ENCODE measurements around the gene ZNF799. TPM values are rescaled to one million over a fixed set of nuclear protein-coding genes. Genes with fewer than 3 reads are reported as not detected.

ZNF799 gene
- total and polyA plus RNA-seq, 2 of the 13 experiments (the other 11 are each of a cell fraction or from before 2014, with no cell fraction given), result 7.7 to 17.9 TPM

GRCh38 chr19:12365236-12366162 lies 35.6 kb downstream of the ZNF799 start, which contains the start of gene ZNF442 (continued):
- TF ChIP-seq, protein P1, sequence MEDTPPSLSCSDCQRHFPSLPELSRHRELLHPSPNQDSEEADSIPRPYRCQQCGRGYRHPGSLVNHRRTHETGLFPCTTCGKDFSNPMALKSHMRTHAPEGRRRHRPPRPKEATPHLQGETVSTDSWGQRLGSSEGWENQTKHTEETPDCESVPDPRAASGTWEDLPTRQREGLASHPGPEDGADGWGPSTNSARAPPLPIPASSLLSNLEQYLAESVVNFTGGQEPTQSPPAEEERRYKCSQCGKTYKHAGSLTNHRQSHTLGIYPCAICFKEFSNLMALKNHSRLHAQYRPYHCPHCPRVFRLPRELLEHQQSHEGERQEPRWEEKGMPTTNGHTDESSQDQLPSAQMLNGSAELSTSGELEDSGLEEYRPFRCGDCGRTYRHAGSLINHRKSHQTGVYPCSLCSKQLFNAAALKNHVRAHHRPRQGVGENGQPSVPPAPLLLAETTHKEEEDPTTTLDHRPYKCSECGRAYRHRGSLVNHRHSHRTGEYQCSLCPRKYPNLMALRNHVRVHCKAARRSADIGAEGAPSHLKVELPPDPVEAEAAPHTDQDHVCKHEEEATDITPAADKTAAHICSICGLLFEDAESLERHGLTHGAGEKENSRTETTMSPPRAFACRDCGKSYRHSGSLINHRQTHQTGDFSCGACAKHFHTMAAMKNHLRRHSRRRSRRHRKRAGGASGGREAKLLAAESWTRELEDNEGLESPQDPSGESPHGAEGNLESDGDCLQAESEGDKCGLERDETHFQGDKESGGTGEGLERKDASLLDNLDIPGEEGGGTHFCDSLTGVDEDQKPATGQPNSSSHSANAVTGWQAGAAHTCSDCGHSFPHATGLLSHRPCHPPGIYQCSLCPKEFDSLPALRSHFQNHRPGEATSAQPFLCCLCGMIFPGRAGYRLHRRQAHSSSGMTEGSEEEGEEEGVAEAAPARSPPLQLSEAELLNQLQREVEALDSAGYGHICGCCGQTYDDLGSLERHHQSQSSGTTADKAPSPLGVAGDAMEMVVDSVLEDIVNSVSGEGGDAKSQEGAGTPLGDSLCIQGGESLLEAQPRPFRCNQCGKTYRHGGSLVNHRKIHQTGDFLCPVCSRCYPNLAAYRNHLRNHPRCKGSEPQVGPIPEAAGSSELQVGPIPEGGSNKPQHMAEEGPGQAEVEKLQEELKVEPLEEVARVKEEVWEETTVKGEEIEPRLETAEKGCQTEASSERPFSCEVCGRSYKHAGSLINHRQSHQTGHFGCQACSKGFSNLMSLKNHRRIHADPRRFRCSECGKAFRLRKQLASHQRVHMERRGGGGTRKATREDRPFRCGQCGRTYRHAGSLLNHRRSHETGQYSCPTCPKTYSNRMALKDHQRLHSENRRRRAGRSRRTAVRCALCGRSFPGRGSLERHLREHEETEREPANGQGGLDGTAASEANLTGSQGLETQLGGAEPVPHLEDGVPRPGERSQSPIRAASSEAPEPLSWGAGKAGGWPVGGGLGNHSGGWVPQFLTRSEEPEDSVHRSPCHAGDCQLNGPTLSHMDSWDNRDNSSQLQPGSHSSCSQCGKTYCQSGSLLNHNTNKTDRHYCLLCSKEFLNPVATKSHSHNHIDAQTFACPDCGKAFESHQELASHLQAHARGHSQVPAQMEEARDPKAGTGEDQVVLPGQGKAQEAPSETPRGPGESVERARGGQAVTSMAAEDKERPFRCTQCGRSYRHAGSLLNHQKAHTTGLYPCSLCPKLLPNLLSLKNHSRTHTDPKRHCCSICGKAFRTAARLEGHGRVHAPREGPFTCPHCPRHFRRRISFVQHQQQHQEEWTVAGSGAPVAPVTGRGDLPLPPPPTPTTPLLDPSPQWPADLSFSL (CRISPR knock-in tag; IDR thresholded peaks at IDR 0.05), result peak; percentile 72; the same call in 1 of the 2 replicates
- TF ChIP-seq ZNF839 (CRISPR knock-in tag; IDR thresholded peaks at IDR 0.05; ENCODE audit: borderline replicate concordance) (no peak), MEF2D (CRISPR knock-in tag; IDR thresholded peaks at IDR 0.05) (peak; percentile 51; the same call in 1 of the 2 replicates), PAWR (CRISPR knock-in tag; IDR thresholded peaks at IDR 0.05; ENCODE audit: borderline replicate concordance) (no peak), ZNF3 (CRISPR knock-in tag; IDR thresholded peaks at IDR 0.05) (no peak), BORCS8-MEF2B (CRISPR knock-in tag; IDR thresholded peaks at IDR 0.05) (peak; percentile 43; the same call in 1 of the 2 replicates), ZFP36 (IDR thresholded peaks at IDR 0.05; ENCODE audit: borderline replicate concordance, low read depth, low read length, partially characterized antibody) (no peak), ZNF629 (CRISPR knock-in tag; conservative IDR thresholded peaks at IDR 0.05) (no peak), ZNF709 (CRISPR knock-in tag; IDR thresholded peaks at IDR 0.05) (peak; percentile 72; the same call in 1 of the 2 replicates), ELF4 (CRISPR knock-in tag; IDR thresholded peaks at IDR 0.05; ENCODE audit: borderline replicate concordance) (peak; percentile 61; the same call in 1 of the 2 replicates), PHB2 (IDR thresholded peaks at IDR 0.05; ENCODE audit: partially characterized antibody) (no peak), SIX1 (CRISPR knock-in tag; IDR thresholded peaks at IDR 0.05; ENCODE audit: borderline replicate concordance) (peak; percentile 52; the same call in 1 of the 2 replicates), ZNF350 (CRISPR knock-in tag; IDR thresholded peaks at IDR 0.05; ENCODE audit: borderline replicate concordance, low read depth) (peak; percentile 69; the same call in 1 of the 2 replicates), RARA (CRISPR knock-in tag; IDR thresholded peaks at IDR 0.05) (no peak; the same call in 1 of the 2 replicates), GATAD1 (CRISPR knock-in tag; IDR thresholded peaks at IDR 0.05) (no peak), GATAD2A (CRISPR knock-in tag; IDR thresholded peaks at IDR 0.05) (peak; percentile 62; the same call in 1 of the 2 replicates), ZSCAN9 (CRISPR knock-in tag; IDR thresholded peaks at IDR 0.05; ENCODE audit: borderline replicate concordance) (no peak)
- TF ChIP-seq, protein P2, sequence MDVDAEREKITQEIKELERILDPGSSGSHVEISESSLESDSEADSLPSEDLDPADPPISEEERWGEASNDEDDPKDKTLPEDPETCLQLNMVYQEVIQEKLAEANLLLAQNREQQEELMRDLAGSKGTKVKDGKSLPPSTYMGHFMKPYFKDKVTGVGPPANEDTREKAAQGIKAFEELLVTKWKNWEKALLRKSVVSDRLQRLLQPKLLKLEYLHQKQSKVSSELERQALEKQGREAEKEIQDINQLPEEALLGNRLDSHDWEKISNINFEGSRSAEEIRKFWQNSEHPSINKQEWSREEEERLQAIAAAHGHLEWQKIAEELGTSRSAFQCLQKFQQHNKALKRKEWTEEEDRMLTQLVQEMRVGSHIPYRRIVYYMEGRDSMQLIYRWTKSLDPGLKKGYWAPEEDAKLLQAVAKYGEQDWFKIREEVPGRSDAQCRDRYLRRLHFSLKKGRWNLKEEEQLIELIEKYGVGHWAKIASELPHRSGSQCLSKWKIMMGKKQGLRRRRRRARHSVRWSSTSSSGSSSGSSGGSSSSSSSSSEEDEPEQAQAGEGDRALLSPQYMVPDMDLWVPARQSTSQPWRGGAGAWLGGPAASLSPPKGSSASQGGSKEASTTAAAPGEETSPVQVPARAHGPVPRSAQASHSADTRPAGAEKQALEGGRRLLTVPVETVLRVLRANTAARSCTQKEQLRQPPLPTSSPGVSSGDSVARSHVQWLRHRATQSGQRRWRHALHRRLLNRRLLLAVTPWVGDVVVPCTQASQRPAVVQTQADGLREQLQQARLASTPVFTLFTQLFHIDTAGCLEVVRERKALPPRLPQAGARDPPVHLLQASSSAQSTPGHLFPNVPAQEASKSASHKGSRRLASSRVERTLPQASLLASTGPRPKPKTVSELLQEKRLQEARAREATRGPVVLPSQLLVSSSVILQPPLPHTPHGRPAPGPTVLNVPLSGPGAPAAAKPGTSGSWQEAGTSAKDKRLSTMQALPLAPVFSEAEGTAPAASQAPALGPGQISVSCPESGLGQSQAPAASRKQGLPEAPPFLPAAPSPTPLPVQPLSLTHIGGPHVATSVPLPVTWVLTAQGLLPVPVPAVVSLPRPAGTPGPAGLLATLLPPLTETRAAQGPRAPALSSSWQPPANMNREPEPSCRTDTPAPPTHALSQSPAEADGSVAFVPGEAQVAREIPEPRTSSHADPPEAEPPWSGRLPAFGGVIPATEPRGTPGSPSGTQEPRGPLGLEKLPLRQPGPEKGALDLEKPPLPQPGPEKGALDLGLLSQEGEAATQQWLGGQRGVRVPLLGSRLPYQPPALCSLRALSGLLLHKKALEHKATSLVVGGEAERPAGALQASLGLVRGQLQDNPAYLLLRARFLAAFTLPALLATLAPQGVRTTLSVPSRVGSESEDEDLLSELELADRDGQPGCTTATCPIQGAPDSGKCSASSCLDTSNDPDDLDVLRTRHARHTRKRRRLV (CRISPR knock-in tag; IDR thresholded peaks at IDR 0.05), result no peak
